CD14-positive monocyte (primary cell): ENCODE results near the gene PSD. TPM values are rescaled to one million over a fixed set of nuclear protein-coding genes. Genes with fewer than 3 reads are reported as not detected.

Experiments used
- DNase-seq, 3 donors: peaks; one replicate each; pipeline ENCODE4 v3.0.0-alpha.2; 2011 to 2022
- H2AFZ ChIP-seq: 2 replicates; pipeline ENCODE4 v1.6.0; 2012; ENCODE audit warnings: mild to moderate bottlenecking, low read depth, low read length, inconsistent platforms; ENCODE audit not compliant: insufficient read depth, poor library complexity, severe bottlenecking
- H3K27ac ChIP-seq, 2 donors: 1 replicate in 1 of 2; 2 replicates in 1 of 2; pipeline ENCODE4 v1.5.1; 2012 to 2013; ENCODE audit warnings: low read length in 2 of 2, control low read depth in 1 of 2, inconsistent platforms in 1 of 2, low read depth in 1 of 2, mild to moderate bottlenecking in 1 of 2
- H3K27me3 ChIP-seq, 2 donors: one replicate each; pipeline versions ENCODE4 v1.6.0 to v1.6.1; 2011 to 2013; ENCODE audit warnings: low read length in 2 of 2; ENCODE audit not compliant: control insufficient read depth in 2 of 2, insufficient read depth in 2 of 2
- H3K36me3 ChIP-seq, 2 donors: replicated peaks in 1 of 2; 1 replicate in 1 of 2; 2 replicates in 1 of 2; pipeline versions ENCODE4 v1.5.1 to v1.6.1; 2012 to 2013; ENCODE audit warnings: low read length in 2 of 2, control low read depth in 1 of 2, inconsistent platforms in 1 of 2, mild to moderate bottlenecking in 1 of 2; ENCODE audit not compliant: insufficient read depth in 2 of 2, control insufficient read depth in 1 of 2
- H3K4me1 ChIP-seq, 2 donors: 1 replicate in 1 of 2; 2 replicates in 1 of 2; pipeline versions ENCODE4 v1.5.1 to v1.6.1; 2012 to 2013; ENCODE audit warnings: low read length in 2 of 2, control low read depth in 1 of 2, inconsistent platforms in 1 of 2, mild to moderate bottlenecking in 1 of 2, moderate library complexity in 1 of 2; ENCODE audit not compliant: insufficient read depth in 2 of 2, control insufficient read depth in 1 of 2
- H3K4me2 ChIP-seq: replicated peaks from 2 replicates; pipeline ENCODE3; 2012; ENCODE audit warnings: low read length, moderate library complexity, mild to moderate bottlenecking; ENCODE audit not compliant: poor library complexity, severe bottlenecking; ENCODE audit errors: extremely low read depth
- H3K4me3 ChIP-seq, 3 experiments: fragments of 200-600 bp in 1 of 3; sonication (generic) in 1 of 3; replicated peaks in 1 of 3; 1 replicate in 2 of 3; 2 replicates in 1 of 3; pipeline ENCODE4 v1.5.1; 2011 to 2013; ENCODE audit warnings: low read length in 3 of 3, mild to moderate bottlenecking in 3 of 3, control low read depth in 2 of 3, low read depth in 2 of 3, inconsistent platforms in 1 of 3, moderate library complexity in 1 of 3
- H3K79me2 ChIP-seq: 2 replicates; pipeline ENCODE4 v1.6.0; 2012; ENCODE audit warnings: mild to moderate bottlenecking, control low read depth, inconsistent platforms, low read length, moderate library complexity; ENCODE audit not compliant: insufficient read depth
- H3K9ac ChIP-seq: 2 replicates; pipeline ENCODE4 v1.6.0; 2017; ENCODE audit warnings: low read length, mild to moderate bottlenecking; ENCODE audit not compliant: insufficient read depth, poor library complexity, severe bottlenecking
- H3K9me3 ChIP-seq, 2 donors: replicated peaks in 1 of 2; 1 replicate in 1 of 2; 2 replicates in 1 of 2; pipeline versions ENCODE4 v1.5.1 to v1.6.1; 2012 to 2013; ENCODE audit warnings: low read length in 2 of 2, control low read depth in 1 of 2; ENCODE audit not compliant: control insufficient read depth in 1 of 2, insufficient read depth in 1 of 2
- H4K20me1 ChIP-seq: 2 replicates; pipeline ENCODE4 v1.6.0; 2012; ENCODE audit warnings: mild to moderate bottlenecking, low read length, control low read depth, moderate library complexity; ENCODE audit not compliant: insufficient read depth
- H3K27ac Mint-ChIP-seq, 7 donors: one replicate each; pipeline ENCODE4 v1.8.0; 2020; ENCODE audit warnings: mild to moderate bottlenecking in 7 of 7, mixed read lengths in 7 of 7, moderate library complexity in 6 of 7, inconsistent platforms in 2 of 7
- H3K27me3 Mint-ChIP-seq, 3 donors: one replicate each; pipeline ENCODE4 v1.8.0; 2021 to 2022; ENCODE audit warnings: low read depth in 3 of 3, mild to moderate bottlenecking in 3 of 3, mixed read lengths in 3 of 3, moderate library complexity in 3 of 3, inconsistent platforms in 1 of 3
- H3K36me3 Mint-ChIP-seq, 2 donors: one replicate each; pipeline ENCODE4 v1.8.0; 2020; ENCODE audit warnings: mixed read lengths in 2 of 2, inconsistent platforms in 1 of 2, mild to moderate bottlenecking in 1 of 2
- H3K4me1 Mint-ChIP-seq: one replicate; pipeline ENCODE4 v1.8.0; 2020; ENCODE audit warnings: mild to moderate bottlenecking, mixed read lengths
- H3K4me3 Mint-ChIP-seq, 2 donors: one replicate each; pipeline ENCODE4 v1.8.0; 2020; ENCODE audit warnings: mild to moderate bottlenecking in 2 of 2, mixed read lengths in 2 of 2, moderate library complexity in 1 of 2
- H3K9me3 Mint-ChIP-seq, 7 donors: one replicate each; pipeline ENCODE4 v1.8.0; 2020 to 2022; ENCODE audit warnings: mixed read lengths in 7 of 7, mild to moderate bottlenecking in 6 of 7, moderate library complexity in 6 of 7, inconsistent platforms in 2 of 7
- CTCF ChIP-seq: fragments of 200-600 bp; IDR thresholded peaks from one replicate; pipeline ENCODE4 v1.8.0; 2022; ENCODE audit warnings: antibody characterized with exemption, mild to moderate bottlenecking
- WGBS: methylation state at CpG from one replicate; pipeline ENCODE4 v1.1.5; 2013; ENCODE audit warnings: missing lambda C conversion rate; ENCODE audit not compliant: insufficient coverage; 5-methylcytosine and 5-hydroxymethylcytosine counted together
- intact Hi-C, 2 donors: fragments of 100-400 bp; cut with micrococcal nuclease; formaldehyde crosslinking; loops; one replicate each; pipeline versions ENCODE4 v1.15.0 to v1.15.1; 2023
- polyA plus RNA-seq, 3 donors: library from polyadenylated mRNA; depleted of rRNA in 1 of 3; unstranded in 2 of 3; stranded (reverse) in 1 of 3; fragments of 300-500 nt in 2 of 3; fragments of >200 nt in 1 of 3; fragmentation: Illumina TruSeq in 2 of 3; gene quantifications; 1 replicate in 2 of 3; 2 replicates in 1 of 3; pipeline ENCODE4 v1.2.3, GENCODE V29; 2012 to 2021

PSD gene
- polyA plus RNA-seq, 3 donors: 0.27 to 1.5 (median 1.1) TPM

DNA sequence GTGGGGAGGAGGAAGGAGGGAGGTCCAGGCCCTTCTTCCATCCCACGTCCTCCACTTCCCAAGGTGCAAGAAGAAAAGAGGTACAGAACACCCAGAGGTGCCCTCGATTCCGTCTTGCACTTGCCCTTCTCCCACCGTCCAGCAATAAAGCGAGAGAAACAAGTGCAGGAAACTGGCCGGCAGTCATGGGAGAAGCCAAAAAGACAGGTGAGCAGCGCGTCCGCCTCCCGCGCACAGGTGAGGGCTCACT, 31.5 kb upstream of the PSD start:
- DNase-seq: no peak
- H3K36me3 ChIP-seq: no peaks in the 10 kb centered on the region
- no peaks in the 10 kb centered on the region for H3K27me3 ChIP-seq
- peak overlapping the region; percentile 60 to 98 for H3K27ac ChIP-seq
- intact Hi-C loops: no loop called here
- Mint-ChIP-seq H3K27me3 (peaks cover 0 to 2% (median 0%) of the 10 kb centered on the region in 3 donors), H3K9me3 (peaks cover 0 to 4% (median 0%) of the 10 kb centered on the region in 7 donors), H3K27ac (peak overlapping the region; percentile 84 to 93 (median 88)), H3K4me3 (peak overlapping the region; percentile 89 to 94), H3K4me1 (peaks cover 52% of the 10 kb centered on the region), H3K36me3 (peaks cover 4 to 5% of the 10 kb centered on the region in 2 donors)
- H2AFZ ChIP-seq: peak overlapping the region; percentile 89
- peak overlapping the region; percentile 96 for H3K4me2 ChIP-seq
- H3K79me2 ChIP-seq: peaks cover 14% of the 10 kb centered on the region
- peaks cover 54 to 66% of the 10 kb centered on the region in 2 donors for H3K4me1 ChIP-seq
- no peaks in the 10 kb centered on the region for H3K9me3 ChIP-seq
- H3K9ac ChIP-seq: peak overlapping the region; percentile 83
- no peaks in the 10 kb centered on the region for H4K20me1 ChIP-seq
- peak overlapping the region; percentile 72 to 84 (median 80) for H3K4me3 ChIP-seq
- no peak for TF ChIP-seq CTCF
- 0% methylated on average over 10 of the region's 11 CpGs for WGBS

GRCh38 chr10:102449321-102450123, 30.9 kb upstream of the PSD start:
- Histone ChIP-seq H2AFZ (peak overlapping the region; percentile 89), H3K4me2 (peak overlapping the region; percentile 96), H3K79me2 (peaks cover 14% of the 10 kb centered on the region), H3K9ac (peak overlapping the region; percentile 83), H3K27ac (peak overlapping the region; percentile 60 to 98), H4K20me1 (no peaks in the 10 kb centered on the region), H3K36me3 (no peaks in the 10 kb centered on the region), H3K9me3 (no peaks in the 10 kb centered on the region), H3K27me3 (no peaks in the 10 kb centered on the region), H3K4me1 (peaks cover 52 to 66% of the 10 kb centered on the region in 2 donors), H3K4me3 (peak overlapping the region; percentile 72 to 84 (median 80))
- intact Hi-C loops: no loop called here
- TF ChIP-seq CTCF: no peak
- H3K27ac Mint-ChIP-seq: peak overlapping the region; percentile 84 to 93 (median 88)
- peaks cover 50% of the 10 kb centered on the region for H3K4me1 Mint-ChIP-seq
- peaks cover 0 to 4% (median 0%) of the 10 kb centered on the region in 7 donors for H3K9me3 Mint-ChIP-seq
- H3K4me3 Mint-ChIP-seq: peak overlapping the region; percentile 89 to 94
- peaks cover 0 to 2% (median 0%) of the 10 kb centered on the region in 3 donors for H3K27me3 Mint-ChIP-seq
- H3K36me3 Mint-ChIP-seq: peaks cover 4 to 5% of the 10 kb centered on the region in 2 donors
- WGBS: 0% methylated on average over 4 of the region's 30 CpGs
- DNase-seq: peak in 2 of 3 donors; percentile 35 to 41
